GM10266 (cell line): Measurements from ENCODE around the gene RHCG.

Experiments
- DNase-seq: peaks from one replicate; pipeline ENCODE4 v3.0.0; 2012; ENCODE audit errors: extremely low spot score
- TF ChIP-seq, protein P1 (sequence below): IDR thresholded peaks from 2 replicates; pipeline ENCODE4 v1.5.1; 2012; ENCODE audit warnings: mild to moderate bottlenecking, low read depth; ENCODE audit not compliant: control insufficient read depth, insufficient read depth; ENCODE audit errors: missing control alignments

Gene RHCG

DNA sequence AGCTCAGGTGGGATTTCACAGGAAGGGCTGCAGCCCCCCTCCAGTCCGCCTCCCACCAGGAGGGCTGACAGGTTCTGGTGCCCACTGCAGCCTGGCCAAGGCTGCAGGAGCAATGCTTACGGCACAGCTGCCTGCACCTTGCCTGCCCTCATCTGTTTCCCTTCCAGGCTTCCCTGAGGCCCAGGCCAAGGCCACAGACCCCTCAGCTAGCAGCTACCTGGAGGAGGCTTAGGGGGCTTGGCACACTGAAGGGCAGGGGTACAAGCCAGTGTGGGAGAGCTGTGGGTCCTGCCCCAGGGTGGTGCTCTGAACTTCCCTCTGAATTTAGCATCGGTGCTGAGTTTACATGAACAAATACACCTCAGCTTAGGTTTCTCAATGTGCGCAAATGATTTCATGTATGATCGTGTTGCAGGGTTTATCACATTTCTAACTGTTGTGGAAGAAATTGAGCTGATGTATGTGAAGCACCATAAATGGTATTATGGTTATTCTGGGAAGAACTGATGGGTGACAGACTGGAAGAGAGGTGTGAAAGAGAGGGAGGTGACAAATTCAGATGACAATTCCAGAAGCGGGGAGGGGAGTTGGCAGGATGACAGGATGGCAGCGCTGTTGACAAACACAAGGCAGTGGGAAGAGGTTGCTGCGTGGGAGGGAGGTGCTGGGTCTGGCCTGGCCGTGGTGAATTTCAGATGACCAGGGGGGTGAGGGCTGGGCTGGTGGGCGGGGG lies 6.1 kb downstream of the RHCG start:
- TF ChIP-seq, protein P1, sequence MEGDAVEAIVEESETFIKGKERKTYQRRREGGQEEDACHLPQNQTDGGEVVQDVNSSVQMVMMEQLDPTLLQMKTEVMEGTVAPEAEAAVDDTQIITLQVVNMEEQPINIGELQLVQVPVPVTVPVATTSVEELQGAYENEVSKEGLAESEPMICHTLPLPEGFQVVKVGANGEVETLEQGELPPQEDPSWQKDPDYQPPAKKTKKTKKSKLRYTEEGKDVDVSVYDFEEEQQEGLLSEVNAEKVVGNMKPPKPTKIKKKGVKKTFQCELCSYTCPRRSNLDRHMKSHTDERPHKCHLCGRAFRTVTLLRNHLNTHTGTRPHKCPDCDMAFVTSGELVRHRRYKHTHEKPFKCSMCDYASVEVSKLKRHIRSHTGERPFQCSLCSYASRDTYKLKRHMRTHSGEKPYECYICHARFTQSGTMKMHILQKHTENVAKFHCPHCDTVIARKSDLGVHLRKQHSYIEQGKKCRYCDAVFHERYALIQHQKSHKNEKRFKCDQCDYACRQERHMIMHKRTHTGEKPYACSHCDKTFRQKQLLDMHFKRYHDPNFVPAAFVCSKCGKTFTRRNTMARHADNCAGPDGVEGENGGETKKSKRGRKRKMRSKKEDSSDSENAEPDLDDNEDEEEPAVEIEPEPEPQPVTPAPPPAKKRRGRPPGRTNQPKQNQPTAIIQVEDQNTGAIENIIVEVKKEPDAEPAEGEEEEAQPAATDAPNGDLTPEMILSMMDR, result no peak
- no peak for DNase-seq

DNA sequence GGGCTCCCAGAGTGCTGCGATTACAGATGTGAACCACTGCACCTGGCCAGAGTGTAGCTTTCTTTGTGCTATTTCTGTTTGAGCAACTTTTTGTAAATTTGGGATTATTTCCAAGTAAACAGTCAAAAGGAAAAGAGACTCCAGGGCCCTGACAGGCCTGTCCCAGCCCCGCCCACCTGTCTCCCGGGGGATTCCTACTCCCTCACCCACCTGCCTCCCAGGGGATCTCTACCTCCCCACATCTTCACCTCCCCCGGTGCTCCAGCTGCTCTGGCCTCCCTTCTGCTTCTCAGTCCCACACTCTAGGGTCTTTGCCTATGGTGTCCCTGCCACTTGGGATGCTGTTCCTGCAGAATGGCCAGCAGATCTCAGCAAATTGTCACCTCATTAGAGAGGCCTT lies 7.0 kb downstream of the RHCG start:
- no peak for DNase-seq
- TF ChIP-seq, protein P1, result no peak

DNA sequence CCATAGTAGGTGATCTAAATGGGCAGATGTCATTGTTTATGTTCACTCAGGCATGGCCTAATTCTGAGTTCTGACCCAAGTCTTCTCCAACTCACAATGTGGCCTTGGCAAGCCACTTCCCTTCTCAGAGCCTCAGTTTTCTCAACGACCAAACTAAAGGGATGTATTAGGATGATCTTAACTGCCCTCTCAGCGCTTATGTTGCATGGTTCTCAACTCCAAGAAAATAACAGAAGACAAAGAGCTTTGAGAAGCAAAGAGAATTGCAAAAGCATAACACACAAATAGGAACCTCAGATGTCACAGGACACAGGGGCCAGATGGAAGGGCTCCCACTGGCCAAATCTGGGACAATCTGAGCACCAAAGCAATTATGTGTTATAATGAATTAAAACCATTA lies 8.6 kb downstream of the RHCG start:
- DNase-seq, result no peak
- TF ChIP-seq, protein P1, result no peak

DNA sequence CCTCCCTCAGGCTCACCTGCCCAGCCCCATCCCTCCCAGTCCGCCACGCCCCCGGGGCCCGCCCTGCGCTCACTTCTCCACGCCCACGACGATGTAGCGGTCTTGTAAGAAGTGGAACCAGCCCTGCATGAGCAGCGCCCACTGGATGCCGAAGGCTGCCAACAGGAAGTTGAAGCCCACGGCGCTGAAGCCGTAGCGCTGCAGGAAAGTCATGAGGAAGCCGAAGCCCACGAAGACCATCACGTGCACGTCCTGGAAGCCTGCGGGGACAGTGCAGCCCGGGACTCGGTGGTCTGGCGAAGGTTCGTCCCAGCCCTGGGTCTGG lies 9.7 kb downstream of the RHCG start:
- DNase-seq, result no peak
- TF ChIP-seq, protein P1, result no peak

DNA sequence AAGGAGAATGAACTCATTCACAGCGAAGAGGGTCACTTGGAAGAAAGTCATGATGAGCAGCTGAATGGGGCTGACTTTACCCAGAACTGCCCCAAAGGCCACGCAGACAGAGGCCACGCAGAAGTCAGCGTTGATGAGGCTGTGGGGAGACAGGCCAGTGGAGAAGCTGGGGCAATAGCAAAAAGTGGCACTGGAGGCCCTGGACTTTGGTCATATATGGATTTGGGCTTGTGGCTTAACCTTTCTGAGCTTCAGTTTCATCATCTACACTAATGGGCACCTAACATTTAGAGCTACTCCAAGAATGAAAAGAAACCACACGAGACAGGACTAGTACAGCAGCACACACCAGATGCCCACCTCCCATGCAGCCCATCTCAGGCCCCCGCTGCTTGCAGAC lies 13.3 kb downstream of the RHCG start:
- TF ChIP-seq, protein P1, result no peak
- no peak for DNase-seq

DNA sequence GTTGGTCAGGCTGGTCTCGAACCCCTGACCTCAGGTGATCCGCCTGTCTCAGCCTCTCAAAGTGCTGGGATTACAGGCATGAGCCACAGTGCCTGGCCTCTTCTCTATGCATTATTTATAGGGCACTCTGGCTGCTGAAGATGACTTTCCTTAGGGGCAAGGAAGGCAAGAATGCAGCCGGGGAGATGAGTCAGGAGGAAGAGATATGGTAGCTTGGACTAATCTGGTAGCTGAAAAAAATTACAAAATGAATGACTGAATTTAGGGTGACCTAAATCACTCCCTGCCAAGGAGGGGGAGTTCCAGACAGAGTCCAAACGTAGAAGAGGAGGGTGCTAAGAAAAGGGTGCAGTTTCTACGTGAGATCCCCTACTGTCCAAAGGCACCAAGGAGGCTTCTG lies 14.2 kb downstream of the RHCG start:
- TF ChIP-seq, protein P1, result no peak
- no peak for DNase-seq

DNA sequence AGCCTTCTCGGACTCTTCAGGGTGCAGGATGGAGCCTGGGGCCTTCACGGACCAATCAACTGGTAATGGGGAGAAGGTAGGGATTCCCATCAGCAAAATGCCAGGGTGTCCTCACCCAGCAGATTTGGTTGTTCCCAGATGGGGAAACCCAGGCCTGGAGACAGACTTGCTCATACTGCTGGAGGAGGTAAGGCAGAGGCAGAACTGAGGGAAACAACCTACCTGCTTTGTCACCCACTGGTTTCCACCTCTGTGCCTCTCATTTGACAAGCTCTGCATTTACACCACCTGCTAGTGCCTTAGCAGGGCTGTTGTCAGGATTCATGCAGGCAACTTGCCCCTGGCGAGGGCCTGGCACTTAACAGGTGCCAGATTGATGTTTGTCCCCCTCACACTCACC lies 15.9 kb downstream of the RHCG start:
- no peak for DNase-seq
- TF ChIP-seq, protein P1, result no peak
